Non-pigmented ciliary epithelial cell (primary cell): Measurements from ENCODE around the gene MYH10.

Source experiments
- DNase-seq: peaks from one replicate; pipeline ENCODE4 v3.0.0-alpha.2; 2010; ENCODE audit warnings: low read depth

MYH10 gene

DNA sequence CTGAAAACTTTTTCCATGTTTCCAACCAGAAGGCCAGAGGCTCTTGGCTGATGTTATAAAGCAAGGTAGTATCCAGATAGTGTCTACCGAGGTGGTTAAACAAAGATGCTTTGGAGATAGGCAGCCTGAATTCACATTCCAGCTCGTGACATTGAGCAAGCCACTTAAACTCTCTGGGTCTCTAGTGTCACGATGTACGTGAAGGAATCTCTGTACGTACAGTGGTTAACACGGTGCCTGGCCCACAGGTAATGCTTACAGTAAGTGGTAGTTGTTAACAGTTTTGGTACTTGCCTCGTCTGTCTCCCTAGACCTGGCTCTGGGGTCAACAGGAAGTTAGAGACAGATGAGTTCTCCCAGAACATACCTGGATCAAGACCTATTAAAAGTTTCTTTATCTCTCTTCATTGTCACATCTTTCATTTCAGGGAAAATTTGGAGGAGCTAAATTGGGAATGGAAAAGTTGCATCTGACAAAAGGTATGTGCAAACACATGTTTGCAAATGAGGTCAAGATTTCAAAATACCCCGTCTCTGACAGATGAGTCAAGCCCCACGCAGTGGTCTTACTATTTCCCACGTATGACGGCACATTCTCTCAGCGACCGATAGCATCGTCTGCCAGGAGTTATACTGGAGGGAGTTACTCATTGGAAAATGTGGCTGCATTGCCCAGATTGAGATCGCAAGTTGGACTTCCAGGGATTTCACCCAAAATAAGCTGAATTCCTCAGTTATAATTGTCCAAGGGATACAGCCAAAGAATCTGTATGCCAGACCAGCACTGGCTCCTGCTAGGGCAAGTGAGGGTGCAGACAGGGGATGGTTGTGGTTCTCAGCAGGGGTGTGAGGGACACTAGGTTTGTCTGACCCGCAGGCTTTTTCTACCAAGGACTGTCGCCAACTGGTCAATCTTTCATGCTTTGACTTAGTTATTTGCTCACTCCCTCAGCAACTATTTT, 18.9 kb upstream of the MYH10 start:
- peak; percentile 82 for DNase-seq

DNA sequence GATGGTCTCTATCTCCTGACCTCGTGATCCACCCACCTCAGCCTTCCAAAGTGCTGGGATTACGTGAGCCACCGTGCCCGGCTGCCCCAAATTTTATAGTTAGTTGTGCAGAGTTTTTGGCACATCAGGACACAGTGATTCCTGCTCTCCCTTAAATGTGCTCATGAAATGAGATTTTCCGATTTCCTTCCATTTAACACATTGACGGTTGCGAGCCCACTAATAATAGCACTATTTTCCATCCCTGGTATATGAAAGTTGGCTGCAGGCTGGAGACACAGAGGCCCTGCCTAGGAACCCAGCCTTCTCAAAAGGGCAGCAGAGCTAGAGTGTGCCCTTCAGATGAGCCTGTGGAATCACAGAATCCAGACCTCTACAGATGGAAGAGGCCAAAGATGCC, 17.4 kb upstream of the MYH10 start:
- DNase-seq = no peak

DNA sequence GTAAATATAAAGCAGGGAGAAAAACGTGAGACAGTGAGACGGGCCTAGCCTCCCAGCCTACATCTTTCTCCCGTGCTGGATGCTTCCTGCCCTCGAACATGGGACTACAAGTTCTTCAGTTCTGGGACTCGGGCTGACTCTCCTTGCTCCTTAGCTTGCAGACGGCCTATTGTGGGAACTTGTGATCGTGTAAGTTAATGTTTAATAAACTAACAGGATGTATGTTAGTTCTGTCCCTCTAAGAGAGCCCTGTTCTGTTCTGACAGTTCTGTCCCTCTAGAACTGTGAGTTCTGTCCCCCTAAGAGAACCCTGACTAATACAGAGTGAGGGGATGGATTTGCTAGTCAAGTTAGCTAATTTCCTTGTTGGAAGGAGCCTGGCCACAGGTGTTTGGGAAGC, 16.7 kb upstream of the MYH10 start:
- DNase-seq = no peak

DNA sequence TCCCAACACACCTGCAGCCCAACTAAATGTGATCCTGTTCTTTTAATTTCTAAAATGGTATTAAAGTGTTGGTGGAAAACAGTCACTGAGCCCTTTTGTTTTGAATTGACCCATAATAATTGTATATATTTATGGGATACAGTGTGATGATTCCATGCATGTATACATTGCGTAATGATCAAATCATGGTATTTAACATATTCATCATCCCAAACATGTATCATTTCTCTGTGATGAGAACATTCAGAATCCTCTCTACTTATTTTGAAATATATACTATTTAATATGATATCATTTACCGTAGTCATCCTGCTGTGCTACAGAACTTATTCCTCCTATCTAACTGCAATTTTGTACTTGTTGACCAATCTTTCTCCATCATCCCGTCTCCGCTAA, 14.0 kb upstream of the MYH10 start:
- no peak for DNase-seq

DNA sequence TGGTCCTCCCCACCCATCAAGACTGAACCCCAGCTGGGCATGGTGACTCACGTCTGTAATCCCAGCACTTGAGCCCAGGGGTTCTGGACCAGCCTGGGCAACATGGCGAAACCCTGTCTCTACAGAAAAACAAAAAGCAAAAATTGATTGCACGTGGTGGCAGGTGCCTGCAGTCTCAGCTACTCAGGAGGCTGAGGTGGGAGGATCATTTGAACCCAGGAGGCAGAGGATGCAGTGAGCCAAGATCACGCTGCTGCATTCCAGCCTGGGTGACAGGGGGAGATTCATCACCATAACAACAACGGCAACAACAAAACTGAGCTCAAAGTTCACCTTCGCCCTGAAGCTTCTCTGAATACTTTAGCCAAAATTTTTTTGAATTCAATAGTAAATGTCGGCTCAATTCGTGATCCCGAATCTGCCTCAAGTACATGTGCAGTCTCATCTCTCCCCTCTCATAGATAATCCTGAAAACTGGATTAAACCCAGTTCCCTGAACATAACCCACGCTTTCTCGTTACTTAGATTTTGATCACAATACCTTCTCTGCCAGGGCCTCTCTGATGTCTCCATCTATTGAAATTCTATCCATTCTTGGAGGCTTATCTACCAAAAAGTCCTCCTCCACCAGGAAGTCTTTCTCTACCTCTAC, 13.5 kb upstream of the MYH10 start:
- DNase-seq = no peak

DNA sequence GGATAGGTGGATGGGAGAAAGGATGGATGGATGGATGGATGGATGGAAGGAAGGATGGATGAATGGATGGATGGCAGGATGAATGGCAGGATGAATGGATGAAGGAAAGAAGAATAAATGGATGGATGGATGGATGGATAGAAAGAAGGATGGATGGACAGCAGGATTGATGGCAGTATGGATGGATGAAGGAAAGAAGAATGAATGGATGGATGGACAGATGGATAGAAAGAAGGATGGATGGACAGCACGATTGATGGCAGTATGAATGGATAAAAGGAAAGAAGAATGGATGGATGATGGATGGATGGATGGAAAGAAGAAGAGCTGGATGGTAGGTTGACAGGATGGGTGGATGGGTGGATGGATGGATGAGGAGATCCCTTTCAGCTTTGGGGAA, 9.2 kb upstream of the MYH10 start:
- DNase-seq = no peak

DNA sequence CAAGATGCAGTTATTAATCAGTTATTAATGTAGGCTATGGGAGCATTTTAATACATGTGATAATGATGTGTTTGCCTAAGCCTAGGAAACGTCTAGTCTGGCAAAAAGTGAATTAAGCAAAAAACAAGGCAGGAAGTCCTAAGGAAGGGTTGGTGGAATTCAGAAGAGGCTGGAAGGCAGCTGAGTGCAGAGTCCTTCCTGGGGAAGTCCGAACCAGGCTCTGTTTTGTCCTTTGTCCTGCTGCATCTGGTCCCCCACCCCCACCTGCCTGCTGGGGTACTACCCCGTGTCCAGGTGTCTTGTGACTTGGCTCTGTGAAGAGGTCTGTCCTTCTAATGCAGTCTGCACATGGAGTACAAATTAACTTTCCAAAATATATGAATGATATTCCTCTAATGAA, 1.5 kb upstream of the MYH10 start:
- DNase-seq = no peak

DNA sequence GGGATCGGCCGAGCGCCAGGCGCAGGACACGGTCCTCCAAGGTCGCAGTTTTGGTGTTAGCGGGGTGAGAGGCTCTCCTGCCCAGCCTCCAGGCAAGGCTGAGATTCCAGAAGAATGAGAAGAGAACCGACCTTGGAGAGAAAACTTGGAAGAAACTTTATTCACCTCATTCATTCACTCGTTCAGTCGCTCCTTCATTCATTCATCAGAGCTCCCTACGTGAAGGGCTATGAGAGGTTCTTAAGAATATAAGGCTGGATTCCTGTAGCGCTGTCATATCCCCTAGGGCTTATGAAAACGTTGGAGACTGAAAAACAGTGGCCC, 991 bp upstream of the MYH10 start:
- no peak for DNase-seq

DNA sequence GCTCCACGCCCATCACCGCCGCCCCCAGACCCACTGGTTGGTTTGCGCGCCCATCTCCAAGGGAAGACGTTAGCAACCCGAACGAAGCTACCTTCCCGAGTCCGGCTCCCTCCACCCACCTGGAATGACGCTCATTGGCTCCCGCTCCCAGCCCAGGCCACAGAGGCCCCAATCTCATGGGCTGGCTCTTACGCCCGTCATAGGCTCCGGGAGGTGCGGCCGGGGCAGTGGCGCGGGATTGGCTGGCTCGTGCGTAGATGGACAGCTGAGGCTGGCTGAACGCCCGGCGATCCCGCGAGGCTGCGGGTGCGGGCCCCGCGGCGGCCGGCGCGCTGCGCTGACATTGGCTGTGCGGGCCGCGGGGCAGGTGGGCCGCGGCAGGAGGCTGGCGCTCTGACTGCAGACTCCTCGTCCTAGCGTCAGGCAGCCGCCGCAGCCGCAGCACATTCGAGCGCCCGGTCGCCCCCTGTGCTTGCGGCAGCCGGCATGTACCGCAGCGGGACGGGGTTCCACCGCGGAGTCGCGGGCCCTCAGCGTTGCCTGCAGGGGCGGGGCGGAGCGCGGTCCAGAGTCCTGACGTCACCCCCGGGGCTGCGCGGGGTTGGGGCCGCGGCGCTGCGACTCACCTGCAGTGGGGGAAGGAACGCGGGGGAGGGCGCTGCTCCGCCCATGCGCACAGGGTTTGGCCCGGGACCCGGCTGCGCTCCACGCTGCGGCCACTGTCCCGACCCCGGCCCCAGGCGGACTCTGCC, 453 bp upstream of the MYH10 start:
- peak; percentile 99 for DNase-seq

DNA sequence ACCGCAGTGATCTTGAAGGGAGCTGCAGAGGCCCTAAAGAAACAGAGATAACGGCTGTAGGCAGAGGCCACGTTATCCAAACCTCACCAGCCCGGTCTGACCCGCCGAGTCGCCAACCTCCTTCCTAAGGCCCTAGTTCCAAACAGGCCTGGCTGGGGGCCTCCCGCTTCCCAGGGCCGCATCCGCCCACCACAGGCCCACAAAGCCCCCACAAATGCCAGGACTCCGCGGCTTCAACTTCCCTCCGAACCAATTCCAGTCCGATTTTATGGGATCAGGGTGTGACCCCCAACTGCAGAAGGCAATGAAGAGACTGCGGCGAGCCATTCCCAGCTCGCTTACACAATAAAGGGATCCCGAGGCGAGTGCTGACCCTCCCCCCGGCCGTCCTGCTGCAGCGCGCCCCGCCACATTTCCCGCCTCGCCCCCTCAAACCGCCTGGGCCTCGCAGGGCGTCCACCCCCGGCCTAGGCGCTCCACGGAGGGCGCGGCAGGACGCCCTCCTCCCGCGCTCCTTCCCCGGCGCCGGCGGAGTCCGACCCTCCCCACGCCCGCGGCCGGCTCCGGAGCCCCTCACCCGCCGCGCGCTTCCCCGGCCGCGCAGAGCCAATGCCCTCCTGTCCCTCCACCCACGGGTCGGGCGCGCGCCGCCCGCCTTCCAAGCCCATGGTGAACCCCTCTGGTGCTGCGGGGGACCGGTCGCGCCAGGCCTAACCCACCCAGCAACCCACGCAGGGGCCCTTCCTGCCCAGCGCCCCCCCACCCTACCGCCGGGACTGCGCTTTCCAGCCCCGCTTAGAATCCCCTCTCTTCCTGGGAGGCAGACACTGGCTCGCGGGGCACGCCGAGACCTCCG, 926 bp downstream of the MYH10 start:
- DNase-seq = no peak

DNA sequence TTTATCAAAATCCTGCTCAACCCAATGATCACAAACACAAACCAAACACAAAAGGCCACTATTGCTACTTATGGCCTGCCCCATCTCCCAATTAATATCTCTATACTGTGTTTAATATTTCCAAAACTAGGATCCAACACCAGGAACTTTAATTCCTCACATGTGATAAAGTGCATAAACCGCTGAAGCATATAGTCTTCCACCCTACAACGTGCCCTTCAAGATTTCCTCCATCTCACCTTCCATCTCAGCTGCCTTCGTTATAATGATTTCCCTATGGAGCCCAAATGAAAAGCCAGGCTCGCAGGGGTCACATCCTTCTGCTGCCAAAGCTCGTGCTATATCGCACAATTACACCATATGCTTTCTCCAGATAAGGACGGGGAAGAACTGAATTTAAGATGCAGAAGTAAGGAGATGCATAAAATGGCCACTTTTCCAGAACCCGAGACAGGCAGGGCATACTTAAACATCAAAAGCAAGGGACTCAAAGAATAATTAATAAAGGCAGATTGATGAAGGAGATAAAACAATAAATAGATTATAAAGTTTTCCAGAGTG, 1.8 kb downstream of the MYH10 start:
- DNase-seq = no peak

DNA sequence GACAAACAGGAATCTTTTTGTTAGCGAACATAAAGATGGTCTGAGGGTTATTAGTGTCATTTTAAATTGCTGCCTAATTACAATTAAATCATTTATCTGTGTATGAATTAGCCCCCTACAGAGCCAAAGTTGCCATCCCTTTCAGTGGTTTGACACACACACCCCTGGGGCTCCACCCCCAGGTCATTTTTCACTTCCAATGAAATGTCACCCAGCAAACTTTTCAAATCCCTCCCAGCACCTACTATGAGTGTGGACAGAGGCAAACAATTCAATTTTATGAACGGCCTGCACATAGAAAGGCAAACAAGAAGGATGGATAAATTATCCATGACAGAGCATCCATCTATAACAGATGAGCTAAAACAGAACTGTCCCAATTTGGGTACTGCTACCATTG, 2.4 kb downstream of the MYH10 start:
- DNase-seq = no peak

DNA sequence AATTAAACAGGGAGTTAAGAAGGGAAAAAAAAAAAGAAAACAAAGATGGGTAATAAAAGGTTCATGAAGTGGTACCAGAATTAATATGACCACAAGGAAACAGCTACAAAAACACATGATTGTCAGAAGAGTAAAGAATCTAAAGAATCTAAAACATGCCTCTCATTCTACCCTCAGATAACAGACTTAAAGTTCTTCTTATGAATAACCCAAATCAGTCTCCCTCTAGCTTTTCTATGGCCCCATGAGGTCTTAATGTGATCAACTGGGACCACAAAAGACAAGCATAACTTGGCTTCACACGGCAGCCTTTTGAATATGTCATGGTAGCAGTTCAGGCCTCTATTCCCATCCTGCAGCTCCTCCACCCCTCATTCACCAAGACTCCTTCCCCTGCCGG, 6.9 kb downstream of the MYH10 start:
- DNase-seq = no peak

DNA sequence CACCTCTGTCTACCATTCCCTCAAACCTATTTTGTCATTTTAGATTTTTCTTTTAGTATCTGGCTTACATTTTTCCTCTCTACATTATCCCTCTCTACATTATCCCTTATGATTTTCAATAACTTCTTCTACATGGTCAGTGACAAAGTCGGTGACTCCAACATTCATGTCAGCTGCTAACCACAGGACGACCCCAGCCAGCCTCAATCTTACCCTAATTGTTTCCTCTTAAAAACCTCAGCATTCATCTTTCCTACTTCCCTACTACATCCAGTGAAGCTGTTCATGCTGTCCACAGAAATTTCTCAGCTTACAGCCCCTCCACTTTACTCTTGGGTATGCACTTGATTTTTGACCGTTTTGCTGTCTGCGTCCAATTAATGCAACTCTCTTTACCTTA, 8.3 kb downstream of the MYH10 start:
- DNase-seq = no peak

DNA sequence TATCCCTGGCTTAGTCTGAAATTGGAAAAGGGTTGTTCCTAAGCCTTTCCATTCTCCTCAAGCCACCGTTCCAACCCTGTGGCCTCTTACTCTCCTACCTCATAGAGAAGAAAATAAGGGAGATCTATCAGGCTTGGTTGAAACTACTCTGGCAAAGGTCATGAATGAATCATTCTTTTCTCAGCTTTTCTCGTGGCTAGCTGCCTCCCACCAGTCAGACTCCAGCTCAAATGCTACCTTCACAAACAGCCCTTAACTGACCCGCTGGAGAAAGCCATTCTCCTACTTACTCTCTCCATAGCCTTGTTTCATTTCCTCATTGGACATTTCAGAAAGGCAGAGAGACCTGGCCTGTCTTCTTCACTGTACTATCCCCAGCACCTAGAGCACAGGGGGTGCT, 8.9 kb downstream of the MYH10 start:
- no peak for DNase-seq

DNA sequence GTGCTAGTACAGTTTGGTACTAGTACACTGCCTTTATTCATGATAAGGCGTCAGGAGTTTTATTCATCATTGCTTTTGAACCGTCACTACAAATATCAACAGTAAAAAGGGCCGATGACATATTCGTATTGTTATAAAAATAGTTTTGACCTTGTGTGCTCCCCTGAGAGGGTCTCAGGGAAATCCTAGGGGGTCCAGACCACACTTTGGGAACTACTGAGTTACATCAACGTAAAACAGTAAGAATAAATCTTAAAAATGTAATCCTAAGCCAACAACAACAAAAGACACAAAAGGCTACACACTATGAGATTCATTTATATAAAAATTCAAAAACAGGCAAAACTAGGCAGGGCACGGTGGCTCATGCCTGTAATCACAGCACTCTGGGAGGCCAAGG, 11.2 kb downstream of the MYH10 start:
- DNase-seq = no peak

DNA sequence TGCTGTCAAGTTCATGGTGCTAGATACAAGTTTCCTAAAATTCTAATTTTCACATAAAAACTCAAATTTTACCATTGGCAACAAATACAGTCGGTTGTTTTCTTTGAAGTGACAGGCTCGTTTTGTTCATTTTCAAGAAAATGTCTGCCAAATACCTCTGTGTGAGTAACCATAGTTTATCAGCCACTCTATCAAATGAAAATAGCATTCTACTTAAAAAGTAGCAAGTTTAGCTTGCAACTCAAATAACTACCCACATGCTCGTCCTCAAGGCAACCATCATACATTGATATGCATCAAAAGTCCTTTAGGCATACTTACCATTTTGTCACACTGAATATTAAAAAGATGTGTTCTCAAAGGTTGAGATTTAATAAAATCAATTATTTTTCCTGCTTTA, 11.7 kb downstream of the MYH10 start:
- DNase-seq = no peak

DNA sequence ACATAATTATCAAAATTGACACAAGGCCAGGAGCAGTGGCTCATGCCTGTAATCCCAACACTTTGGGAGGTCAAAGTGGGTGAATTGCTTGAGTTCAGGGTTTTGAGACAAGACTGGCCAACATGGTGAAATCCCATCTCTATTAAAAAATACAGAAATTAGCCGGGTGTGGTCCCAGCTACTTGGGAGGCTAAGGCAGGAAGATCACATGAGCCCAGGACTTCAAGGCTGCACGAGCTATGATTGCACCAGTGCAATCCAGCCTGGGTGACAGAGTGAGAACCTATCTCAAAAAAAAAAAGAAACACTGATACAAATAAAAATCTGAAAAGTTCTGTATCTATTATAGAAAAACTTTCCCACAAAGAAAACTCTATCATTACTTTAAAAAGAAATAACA, 15.5 kb downstream of the MYH10 start:
- no peak for DNase-seq

DNA sequence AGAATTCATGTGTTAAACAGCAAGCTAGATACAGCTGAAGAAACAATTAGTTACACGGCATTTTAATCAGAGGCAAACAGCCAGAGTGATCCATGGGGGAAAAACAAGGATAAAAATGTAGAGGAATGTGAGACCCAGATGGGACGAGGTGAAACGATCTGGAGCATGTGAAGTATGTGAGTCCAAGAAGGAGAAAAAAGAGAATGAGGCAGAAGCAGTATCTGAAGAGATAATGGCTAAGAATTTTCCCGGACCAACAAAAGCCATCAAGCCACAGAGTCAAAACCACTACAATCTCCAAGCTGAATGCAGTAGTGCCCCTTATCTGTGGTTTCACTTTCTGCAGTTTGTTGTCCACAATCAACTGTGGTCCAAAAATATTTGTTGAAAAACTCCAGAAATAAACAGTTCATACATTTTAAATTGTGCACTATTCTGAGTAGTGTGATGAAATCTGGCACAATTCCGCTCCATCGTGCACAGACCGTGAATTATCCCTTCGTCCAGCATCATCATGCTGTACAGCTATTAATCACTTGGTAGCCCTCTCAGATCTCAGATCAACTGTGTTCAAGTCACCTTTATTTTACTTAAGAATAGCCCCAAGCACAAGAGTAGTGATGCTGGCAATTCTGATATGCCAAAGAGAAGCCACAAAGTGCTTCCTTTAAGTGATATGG, 18.8 kb downstream of the MYH10 start:
- no peak for DNase-seq

DNA sequence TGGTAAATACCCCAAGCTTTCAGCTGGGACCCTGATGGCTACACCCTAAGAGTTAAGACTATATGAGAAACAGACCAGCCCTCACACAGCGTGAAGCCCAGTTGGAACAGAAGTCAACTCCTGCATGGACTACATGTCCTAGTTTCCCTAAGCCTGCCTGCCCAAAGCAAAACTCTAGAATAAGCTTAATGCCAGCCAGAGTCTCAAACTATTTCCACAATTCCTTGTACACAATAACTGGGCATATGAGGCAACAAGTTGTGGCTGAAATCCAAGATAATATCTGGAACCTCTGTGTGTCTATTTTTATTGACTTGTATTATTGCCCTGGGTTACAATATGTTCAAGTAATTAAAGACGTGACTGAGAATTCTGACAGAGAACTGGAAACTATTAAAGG, 19.4 kb downstream of the MYH10 start:
- no peak for DNase-seq

DNA sequence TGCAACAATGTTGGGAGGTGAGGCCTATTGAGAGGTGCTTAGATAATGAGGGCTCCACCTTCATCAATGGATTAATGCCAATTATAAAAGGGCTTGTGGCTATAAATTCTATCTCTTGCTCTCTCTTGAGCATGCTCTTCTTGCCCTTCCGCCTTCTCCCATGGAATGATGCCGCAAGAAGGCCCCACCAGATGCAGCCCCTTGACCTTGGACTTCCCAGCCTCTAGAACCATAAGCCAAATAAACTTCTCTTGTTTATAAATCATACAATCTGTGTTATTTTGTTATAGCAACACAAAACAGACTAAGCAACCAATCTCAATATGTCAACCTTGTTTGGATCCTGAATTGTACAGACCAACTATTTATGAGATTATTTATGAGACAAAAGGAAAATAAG, 20.0 kb downstream of the MYH10 start:
- DNase-seq = no peak
